HEK293 (cell line): ENCODE measurements around the gene AP5S1.

ENCODE experiments used
- BCL11A ChIP-seq: fragments of 450-650 bp; formaldehyde crosslinking; IDR thresholded peaks from 2 replicates; pipeline ENCODE4 v1.5.1; 2016; ENCODE audit warnings: low read depth, missing biosample characterization, missing genetic modification characterization
- CTCF ChIP-seq: fragments of 450-650 bp; formaldehyde crosslinking; IDR thresholded peaks from 2 replicates; pipeline ENCODE4 v1.5.1; 2016; ENCODE audit warnings: missing biosample characterization, missing genetic modification characterization
- GLI4 ChIP-seq: fragments of 450-650 bp; formaldehyde crosslinking; IDR thresholded peaks from 2 replicates; pipeline ENCODE4 v1.5.1; 2016; ENCODE audit warnings: missing biosample characterization, missing genetic modification characterization
- GLIS2 ChIP-seq: fragments of 450-650 bp; formaldehyde crosslinking; IDR thresholded peaks from 2 replicates; pipeline ENCODE4 v1.5.1; 2016; ENCODE audit warnings: missing biosample characterization, missing genetic modification characterization
- HOXC10 ChIP-seq: sonication (generic); formaldehyde crosslinking; IDR thresholded peaks from 2 replicates; pipeline ENCODE4 v1.8.1; 2023; ENCODE audit warnings: mild to moderate bottlenecking, missing genetic modification reagents
- INSM2 ChIP-seq: fragments of 450-650 bp; formaldehyde crosslinking; IDR thresholded peaks from 2 replicates; pipeline ENCODE4 v1.5.1; 2016; ENCODE audit warnings: missing biosample characterization, missing genetic modification characterization
- KLF10 ChIP-seq: fragments of 450-650 bp; IDR thresholded peaks from 2 replicates; pipeline ENCODE4 v1.5.1; 2018; ENCODE audit warnings: missing biosample characterization, mild to moderate bottlenecking, missing genetic modification characterization
- SCRT1 ChIP-seq: fragments of 450-650 bp; formaldehyde crosslinking; IDR thresholded peaks from 2 replicates; pipeline ENCODE4 v1.5.1; 2016; ENCODE audit warnings: missing biosample characterization, missing genetic modification characterization, borderline replicate concordance
- SP2 ChIP-seq: fragments of 450-650 bp; formaldehyde crosslinking; IDR thresholded peaks from 2 replicates; pipeline ENCODE4 v1.5.1; 2016; ENCODE audit warnings: missing biosample characterization, missing genetic modification characterization
- WT1 ChIP-seq: fragments of 450-650 bp; formaldehyde crosslinking; IDR thresholded peaks from 2 replicates; pipeline ENCODE4 v1.5.1; 2016; ENCODE audit warnings: missing biosample characterization, missing genetic modification characterization
- ZBTB1 ChIP-seq: fragments of 450-650 bp; formaldehyde crosslinking; IDR thresholded peaks from 2 replicates; pipeline ENCODE4 v1.5.1; 2016; ENCODE audit warnings: missing biosample characterization, missing genetic modification characterization
- ZBTB49 ChIP-seq: fragments of 450-650 bp; formaldehyde crosslinking; IDR thresholded peaks from 2 replicates; pipeline ENCODE4 v1.5.1; 2016; ENCODE audit warnings: missing biosample characterization, missing genetic modification characterization, low read depth
- ZBTB7A ChIP-seq: fragments of 450-650 bp; formaldehyde crosslinking; IDR thresholded peaks from 2 replicates; pipeline ENCODE4 v1.5.1; 2016; ENCODE audit warnings: low read depth, missing biosample characterization, missing genetic modification characterization
- ZNF148 ChIP-seq: fragments of 450-650 bp; formaldehyde crosslinking; IDR thresholded peaks from 2 replicates; pipeline ENCODE4 v1.5.0; 2017; ENCODE audit warnings: missing biosample characterization, missing genetic modification characterization, borderline replicate concordance
- ZNF169 ChIP-seq: fragments of 450-650 bp; formaldehyde crosslinking; IDR thresholded peaks from 2 replicates; pipeline ENCODE4 v1.5.1; 2016; ENCODE audit warnings: missing biosample characterization, missing genetic modification characterization
- ZNF211 ChIP-seq: fragments of 450-650 bp; formaldehyde crosslinking; IDR thresholded peaks from 2 replicates; pipeline ENCODE4 v1.5.1; 2016; ENCODE audit warnings: low read depth, missing biosample characterization, missing genetic modification characterization
- ZNF221 ChIP-seq: fragments of 450-650 bp; formaldehyde crosslinking; IDR thresholded peaks from 2 replicates; pipeline ENCODE4 v1.5.1; 2017; ENCODE audit warnings: missing biosample characterization, missing genetic modification characterization, borderline replicate concordance
- ZNF280D ChIP-seq: fragments of 450-650 bp; formaldehyde crosslinking; IDR thresholded peaks from 2 replicates; pipeline ENCODE4 v1.5.1; 2016; ENCODE audit warnings: missing biosample characterization, missing genetic modification characterization
- ZNF292 ChIP-seq: fragments of 450-650 bp; formaldehyde crosslinking; IDR thresholded peaks from 2 replicates; pipeline ENCODE4 v1.5.1; 2016; ENCODE audit warnings: low read depth, missing biosample characterization, missing genetic modification characterization, borderline replicate concordance
- ZNF354C ChIP-seq: fragments of 450-650 bp; formaldehyde crosslinking; IDR thresholded peaks from 2 replicates; pipeline ENCODE4 v1.5.1; 2016; ENCODE audit warnings: missing biosample characterization, missing genetic modification characterization, low read depth, borderline replicate concordance
- ZNF362 ChIP-seq: fragments of 450-650 bp; formaldehyde crosslinking; IDR thresholded peaks from 2 replicates; pipeline ENCODE4 v1.5.1; 2016; ENCODE audit warnings: missing biosample characterization, missing genetic modification characterization
- ZNF394 ChIP-seq: fragments of 450-650 bp; formaldehyde crosslinking; IDR thresholded peaks from 2 replicates; pipeline ENCODE4 v1.5.1; 2016; ENCODE audit warnings: missing biosample characterization, missing genetic modification characterization, mild to moderate bottlenecking, moderate library complexity, borderline replicate concordance
- ZNF600 ChIP-seq: fragments of 450-650 bp; formaldehyde crosslinking; IDR thresholded peaks from 2 replicates; pipeline ENCODE4 v1.5.1; 2016; ENCODE audit warnings: missing biosample characterization, missing genetic modification characterization
- ZSCAN5A ChIP-seq: fragments of 450-650 bp; formaldehyde crosslinking; IDR thresholded peaks from 2 replicates; pipeline ENCODE4 v1.5.1; 2016; ENCODE audit warnings: missing biosample characterization, missing genetic modification characterization

Gene AP5S1

GRCh38 chr20:3811467-3812258 is 8.7 kb upstream of the AP5S1 start (continued):
- TF ChIP-seq ZNF280D (no peak), BCL11A (tag by site-specific recombination) (peak; percentile 91; the same call in 1 of the 2 replicates), HOXC10 (no peak), ZNF169 (no peak), ZNF211 (tag by site-specific recombination) (no peak), ZNF600 (tag by site-specific recombination) (peak; percentile 96), ZNF362 (tag by site-specific recombination) (no peak), ZSCAN5A (tag by site-specific recombination) (peak; percentile 71; the same call in 1 of the 2 replicates), CTCF (tag by site-specific recombination) (peak; percentile 9; the same call in 1 of the 2 replicates), ZNF394 (tag by site-specific recombination) (peak; percentile 84; the same call in 1 of the 2 replicates), SCRT1 (tag by site-specific recombination) (no peak), ZBTB7A (tag by site-specific recombination) (peak; percentile 77; the same call in 1 of the 2 replicates), ZNF354C (tag by site-specific recombination) (no peak), GLI4 (tag by site-specific recombination) (no peak), GLIS2 (tag by site-specific recombination) (peak; percentile 100), ZNF148 (tag by site-specific recombination) (no peak), INSM2 (tag by site-specific recombination) (peak; percentile 87), ZBTB49 (no peak), WT1 (peak; percentile 97), ZNF292 (tag by site-specific recombination) (no peak), ZNF221 (tag by site-specific recombination) (no peak), SP2 (tag by site-specific recombination) (peak; percentile 80), ZBTB1 (tag by site-specific recombination) (0 out of 2 replicates have a peak, but pooled peaks have one; percentile 43), KLF10 (peak; percentile 81)
